Trophoblast cell (in vitro differentiated cells and primary cell): ENCODE results near the gene KCNQ1.

Source experiments
- DNase-seq, 2 donors: peaks; one replicate each; pipeline ENCODE4 v3.0.0-alpha.2; 2016
- H2AFZ ChIP-seq: 2 replicates; pipeline ENCODE4 v1.6.1; 2013; ENCODE audit warnings: low read length, moderate library complexity, mild to moderate bottlenecking; ENCODE audit not compliant: insufficient read depth, poor library complexity
- H2AK5ac ChIP-seq: 2 replicates; pipeline ENCODE4 v1.6.1; 2013; ENCODE audit warnings: mild to moderate bottlenecking, low read length
- H2BK120ac ChIP-seq: 2 replicates; pipeline ENCODE4 v1.6.1; 2013; ENCODE audit warnings: low read length, mild to moderate bottlenecking, moderate library complexity; ENCODE audit not compliant: insufficient read depth, poor library complexity
- H2BK12ac ChIP-seq: 2 replicates; pipeline ENCODE4 v1.6.1; 2013; ENCODE audit warnings: mild to moderate bottlenecking, low read length, moderate library complexity
- H2BK5ac ChIP-seq: 2 replicates; pipeline ENCODE4 v1.6.1; 2013; ENCODE audit warnings: low read length, low read depth, moderate library complexity, mild to moderate bottlenecking; ENCODE audit not compliant: poor library complexity
- H3K14ac ChIP-seq: 2 replicates; pipeline ENCODE4 v1.6.1; 2013; ENCODE audit warnings: mild to moderate bottlenecking, low read length
- H3K18ac ChIP-seq: 2 replicates; pipeline ENCODE4 v1.6.1; 2013; ENCODE audit warnings: mild to moderate bottlenecking, low read length
- H3K23ac ChIP-seq: 2 replicates; pipeline ENCODE4 v1.6.1; 2013; ENCODE audit warnings: low read length
- H3K27ac ChIP-seq: 2 replicates; pipeline ENCODE4 v1.5.1; 2013; ENCODE audit warnings: low read depth, mild to moderate bottlenecking, inconsistent platforms, low read length, moderate library complexity
- H3K27me3 ChIP-seq: 2 replicates; pipeline ENCODE4 v1.6.1; 2013; ENCODE audit warnings: inconsistent platforms, mild to moderate bottlenecking, low read length, moderate library complexity; ENCODE audit not compliant: insufficient read depth
- H3K36me3 ChIP-seq, 2 experiments: 1 replicate in 1 of 2; 2 replicates in 1 of 2; pipeline ENCODE4 v1.6.1; 2013; ENCODE audit warnings: low read length in 2 of 2, mild to moderate bottlenecking in 2 of 2, moderate library complexity in 1 of 2; ENCODE audit not compliant: insufficient read depth in 2 of 2, control insufficient read depth in 1 of 2
- H3K4ac ChIP-seq: 2 replicates; pipeline ENCODE4 v1.6.1; 2013; ENCODE audit warnings: low read depth, mild to moderate bottlenecking, low read length, moderate library complexity
- H3K4me1 ChIP-seq, 2 experiments: 1 replicate in 1 of 2; 2 replicates in 1 of 2; pipeline ENCODE4 v1.6.1; 2013; ENCODE audit warnings: low read length in 2 of 2, mild to moderate bottlenecking in 2 of 2, moderate library complexity in 1 of 2; ENCODE audit not compliant: insufficient read depth in 2 of 2, control insufficient read depth in 1 of 2
- H3K4me2 ChIP-seq: 2 replicates; pipeline ENCODE4 v1.6.1; 2013; ENCODE audit warnings: inconsistent platforms, mild to moderate bottlenecking, low read length, moderate library complexity
- H3K4me3 ChIP-seq: 2 replicates; pipeline ENCODE4 v1.5.1; 2013; ENCODE audit warnings: mild to moderate bottlenecking, low read depth, low read length, inconsistent platforms
- H3K79me1 ChIP-seq: one replicate; pipeline ENCODE4 v1.6.1; 2013; ENCODE audit warnings: low read length
- H3K79me2 ChIP-seq: 2 replicates; pipeline ENCODE4 v1.6.1; 2013; ENCODE audit warnings: low read length, mild to moderate bottlenecking; ENCODE audit not compliant: control insufficient read depth, insufficient read depth, poor library complexity
- H3K9ac ChIP-seq: 2 replicates; pipeline ENCODE4 v1.6.1; 2013; ENCODE audit warnings: mild to moderate bottlenecking, low read length
- H3K9me3 ChIP-seq: 2 replicates; pipeline ENCODE4 v1.6.1; 2013; ENCODE audit warnings: low read depth, mild to moderate bottlenecking, control low read depth, inconsistent platforms, low read length; ENCODE audit not compliant: insufficient read depth
- H4K12ac ChIP-seq: 2 replicates; pipeline ENCODE4 v1.6.1; 2013; ENCODE audit warnings: low read depth, mild to moderate bottlenecking, low read length, moderate library complexity
- H4K8ac ChIP-seq: 2 replicates; pipeline ENCODE4 v1.6.1; 2013; ENCODE audit warnings: low read depth, mild to moderate bottlenecking, low read length, moderate library complexity
- H4K91ac ChIP-seq: one replicate; pipeline ENCODE4 v1.6.1; 2013; ENCODE audit warnings: low read depth, mild to moderate bottlenecking, low read length, moderate library complexity
- WGBS: extraction: QIAGEN DNeasy Blood & Tissue Kit; methylation state at CpG from one replicate; pipeline ENCODE4 v1.1.7; 2013; ENCODE audit warnings: missing lambda C conversion rate; ENCODE audit not compliant: insufficient read length, insufficient coverage; ENCODE audit errors: extremely low coverage; 5-methylcytosine and 5-hydroxymethylcytosine counted together

Gene KCNQ1

GRCh38 chr11:2549491-2549875 lies 104.7 kb downstream of the KCNQ1 start:
- Histone ChIP-seq H2AFZ (no peak overlapping the region), H3K36me3 (no peaks in the 10 kb centered on the region), H2BK5ac (no peak overlapping the region), H4K91ac (no peak overlapping the region), H3K4me3 (no peak overlapping the region), H3K9me3 (peaks cover 5% of the 10 kb centered on the region), H3K14ac (no peak overlapping the region), H3K4me1 (no peaks in the 10 kb centered on the region), H3K79me2 (no peaks in the 10 kb centered on the region), H4K12ac (no peak overlapping the region), H3K79me1 (no peaks in the 10 kb centered on the region), H3K27me3 (peaks cover 2% of the 10 kb centered on the region), H2BK120ac (no peak overlapping the region), H3K18ac (no peak overlapping the region), H3K4me2 (no peak overlapping the region), H3K4ac (no peak overlapping the region), H3K23ac (no peak overlapping the region), H3K9ac (no peak overlapping the region), H3K27ac (no peak overlapping the region), H4K8ac (no peak overlapping the region), H2AK5ac (no peak overlapping the region), H2BK12ac (no peak overlapping the region)
- no CpG with 5 or more reads among the region's 13 CpGs for WGBS
- no peak for DNase-seq

- Histone ChIP-seq H4K8ac (no peak overlapping the region), H3K27ac (no peak overlapping the region), H3K36me3 (no peaks in the 10 kb centered on the region), H3K23ac (no peak overlapping the region), H2BK5ac (no peak overlapping the region), H3K27me3 (peaks cover 2% of the 10 kb centered on the region), H2BK12ac (no peak overlapping the region), H4K12ac (no peak overlapping the region), H2AK5ac (no peak overlapping the region), H3K4ac (no peak overlapping the region), H3K79me2 (no peaks in the 10 kb centered on the region), H2BK120ac (no peak overlapping the region), H3K79me1 (no peaks in the 10 kb centered on the region), H3K14ac (no peak overlapping the region), H3K18ac (no peak overlapping the region), H3K4me3 (no peak overlapping the region), H3K4me2 (no peak overlapping the region), H3K9me3 (peaks cover 5% of the 10 kb centered on the region), H2AFZ (no peak overlapping the region), H4K91ac (no peak overlapping the region), H3K4me1 (no peaks in the 10 kb centered on the region), H3K9ac (no peak overlapping the region)
- no CpG with 5 or more reads among the region's 36 CpGs for WGBS
- no peak for DNase-seq
Observed at GRCh38 chr11:2549876-2550605, 105.2 kb downstream of the KCNQ1 start.

- peaks cover 5% of the 10 kb centered on the region for H3K9me3 ChIP-seq
- no peak overlapping the region for H3K14ac ChIP-seq
- H3K4ac ChIP-seq = no peak overlapping the region
- H4K8ac ChIP-seq = no peak overlapping the region
- no peaks in the 10 kb centered on the region for H3K79me1 ChIP-seq
- no CpG with 5 or more reads among the region's 8 CpGs for WGBS
- H3K4me3 ChIP-seq = no peak overlapping the region
- no peak for DNase-seq
- no peak overlapping the region for H3K27ac ChIP-seq
- no peak overlapping the region for H4K91ac ChIP-seq
- H3K23ac ChIP-seq = no peak overlapping the region
- no peak overlapping the region for H2AFZ ChIP-seq
- H2AK5ac ChIP-seq = no peak overlapping the region
- H3K36me3 ChIP-seq = no peaks in the 10 kb centered on the region
- no peaks in the 10 kb centered on the region for H3K79me2 ChIP-seq
- H2BK120ac ChIP-seq = no peak overlapping the region
- no peak overlapping the region for H2BK12ac ChIP-seq
- no peak overlapping the region for H2BK5ac ChIP-seq
- no peak overlapping the region for H4K12ac ChIP-seq
- no peak overlapping the region for H3K9ac ChIP-seq
- H3K4me2 ChIP-seq = no peak overlapping the region
- no peaks in the 10 kb centered on the region for H3K4me1 ChIP-seq
- peaks cover 2% of the 10 kb centered on the region for H3K27me3 ChIP-seq
- H3K18ac ChIP-seq = no peak overlapping the region
Observed at GRCh38 chr11:2550606-2550970, 105.8 kb downstream of the KCNQ1 start.

- H3K27me3 ChIP-seq = peaks cover 2% of the 10 kb centered on the region
- no peaks in the 10 kb centered on the region for H3K36me3 ChIP-seq
- no peak overlapping the region for H2BK12ac ChIP-seq
- H3K27ac ChIP-seq = no peak overlapping the region
- no peak overlapping the region for H3K4ac ChIP-seq
- no peak overlapping the region for H2AK5ac ChIP-seq
- H3K4me2 ChIP-seq = no peak overlapping the region
- no peak overlapping the region for H4K91ac ChIP-seq
- no peak overlapping the region for H3K14ac ChIP-seq
- peaks cover 5% of the 10 kb centered on the region for H3K9me3 ChIP-seq
- H4K12ac ChIP-seq = no peak overlapping the region
- H4K8ac ChIP-seq = no peak overlapping the region
- no peak overlapping the region for H3K4me3 ChIP-seq
- no peaks in the 10 kb centered on the region for H3K79me2 ChIP-seq
- no peaks in the 10 kb centered on the region for H3K79me1 ChIP-seq
- no peak overlapping the region for H2AFZ ChIP-seq
- H2BK5ac ChIP-seq = no peak overlapping the region
- H3K18ac ChIP-seq = no peak overlapping the region
- DNase-seq = no peak
- H3K9ac ChIP-seq = no peak overlapping the region
- H3K23ac ChIP-seq = no peak overlapping the region
- no peaks in the 10 kb centered on the region for H3K4me1 ChIP-seq
- no peak overlapping the region for H2BK120ac ChIP-seq
- WGBS = no CpG with 5 or more reads among the region's 12 CpGs
Observed at GRCh38 chr11:2551131-2551530, 106.3 kb downstream of the KCNQ1 start.
